Vagina (tissue), 2 donors: Measurements from ENCODE around the gene CFP. TPM values are rescaled to one million over a fixed set of nuclear protein-coding genes. Genes with fewer than 3 reads are reported as not detected.

Source experiments
- DNase-seq, 2 donors: peaks; one replicate each; pipeline ENCODE4 v3.0.0-alpha.2; 2017; ENCODE audit errors: extremely low spot score in 2 of 2
- H3K27ac ChIP-seq: fragments of 200-600 bp; sonication (generic); one replicate; pipeline ENCODE4 v1.5.1; 2019
- H3K27me3 ChIP-seq: fragments of 200-600 bp; sonication (generic); one replicate; pipeline ENCODE4 v1.5.1; 2019
- H3K36me3 ChIP-seq, 2 donors: fragments of 200-600 bp; sonication (generic); one replicate each; pipeline ENCODE4 v1.5.1; 2017 to 2019
- H3K4me1 ChIP-seq: fragments of 200-600 bp; sonication (generic); one replicate; pipeline ENCODE4 v1.5.1; 2019
- H3K4me3 ChIP-seq, 2 donors: fragments of 200-600 bp; sonication (generic); 1 replicate in 1 of 2; 2 replicates in 1 of 2; pipeline ENCODE4 v1.5.1; 2016 to 2019
- H3K9me3 ChIP-seq: fragments of 200-600 bp; sonication (generic); one replicate; pipeline ENCODE4 v1.5.1; 2019
- POLR2A ChIP-seq, 2 donors: fragments of 450-650 bp; IDR thresholded peaks; one replicate each; pipeline ENCODE4 v1.6.1; 2017; ENCODE audit warnings: antibody characterized with exemption in 2 of 2, mild to moderate bottlenecking in 2 of 2, moderate library complexity in 2 of 2
- POLR2AphosphoS5 ChIP-seq, 2 donors: sonication (generic); formaldehyde crosslinking; IDR thresholded peaks; one replicate each; pipeline ENCODE4 v1.9.0; 2017; ENCODE audit warnings: antibody characterized with exemption in 2 of 2, mild to moderate bottlenecking in 2 of 2, low read depth in 1 of 2; ENCODE audit not compliant: insufficient read depth in 1 of 2
- intact Hi-C: fragments of 100-400 bp; cut with DNase I; formaldehyde crosslinking; loops from one replicate; pipeline ENCODE4 v1.15.1; 2023
- microRNA-seq: library from miRNA; unstranded; fragments of <30 nt; microRNA quantifications from one replicate; pipeline ENCODE4, GENCODE V29; 2017; ENCODE audit warnings: borderline number of aligned reads, borderline replicate concordance
- small RNA-seq: library from RNA; depleted of rRNA; stranded (forward); fragments of <200 nt; gene quantifications from one replicate; pipeline ENCODE3, GENCODE V24; 2016
- total RNA-seq: library from RNA; depleted of rRNA; stranded (reverse); fragments of >200 nt; gene quantifications from one replicate; pipeline ENCODE4 v1.2.3, GENCODE V29; 2016
- TF ChIP-seq, protein P1 (sequence below), 3 experiments: fragments of 450-650 bp in 2 of 3; fragments of 200-600 bp in 1 of 3; sonication (generic) in 1 of 3; IDR thresholded peaks; one replicate each; pipeline ENCODE4 v1.5.1; 2017 to 2019; ENCODE audit warnings: antibody characterized with exemption in 3 of 3, mild to moderate bottlenecking in 2 of 3, moderate library complexity in 2 of 3

The CFP gene
- total RNA-seq, 1 donor from 2014 or later, result 0.74 TPM

DNA sequence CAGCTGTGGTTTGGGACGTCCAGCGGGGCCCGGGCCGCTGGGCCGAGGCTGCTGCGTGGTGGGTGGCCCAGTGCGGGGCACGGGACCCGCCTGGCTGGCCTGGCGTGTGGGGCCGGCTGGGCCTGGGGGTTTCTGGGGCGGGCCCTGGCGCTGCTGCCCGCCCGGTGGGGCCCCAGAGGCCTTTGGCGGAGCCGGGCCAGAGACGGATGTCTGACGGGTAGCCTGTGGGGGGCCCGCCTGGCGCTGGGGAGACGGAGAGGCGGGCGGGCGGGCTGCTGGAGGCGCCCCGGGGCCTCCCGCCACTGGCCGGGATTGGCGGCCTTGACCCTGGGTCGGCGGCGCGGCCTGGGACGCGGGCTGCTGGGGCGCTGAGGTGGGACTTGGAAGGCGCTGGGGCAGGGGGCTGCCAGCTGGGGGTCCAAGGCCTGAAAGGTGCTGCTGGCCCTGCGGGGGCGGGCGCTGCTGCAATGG, 55.6 kb downstream of the CFP start:
- DNase-seq, result no peak
- H3K9me3 ChIP-seq, result no peaks in the 10 kb centered on the region
- intact Hi-C loops, result no loop called here
- H3K36me3 ChIP-seq, result no peaks in the 10 kb centered on the region
- no peaks in the 10 kb centered on the region for H3K27me3 ChIP-seq
- H3K27ac ChIP-seq, result peak overlapping the region; percentile 51
- H3K4me3 ChIP-seq, result peak overlapping the region; percentile 20 to 27
- TF ChIP-seq POLR2A (IDR thresholded peaks at IDR 0.05), result no peak
- no peak for TF ChIP-seq POLR2AphosphoS5 (IDR thresholded peaks at IDR 0.05; ENCODE audit: insufficient read depth in 1 of 2, low read depth in 1 of 2)
- TF ChIP-seq, protein P1, sequence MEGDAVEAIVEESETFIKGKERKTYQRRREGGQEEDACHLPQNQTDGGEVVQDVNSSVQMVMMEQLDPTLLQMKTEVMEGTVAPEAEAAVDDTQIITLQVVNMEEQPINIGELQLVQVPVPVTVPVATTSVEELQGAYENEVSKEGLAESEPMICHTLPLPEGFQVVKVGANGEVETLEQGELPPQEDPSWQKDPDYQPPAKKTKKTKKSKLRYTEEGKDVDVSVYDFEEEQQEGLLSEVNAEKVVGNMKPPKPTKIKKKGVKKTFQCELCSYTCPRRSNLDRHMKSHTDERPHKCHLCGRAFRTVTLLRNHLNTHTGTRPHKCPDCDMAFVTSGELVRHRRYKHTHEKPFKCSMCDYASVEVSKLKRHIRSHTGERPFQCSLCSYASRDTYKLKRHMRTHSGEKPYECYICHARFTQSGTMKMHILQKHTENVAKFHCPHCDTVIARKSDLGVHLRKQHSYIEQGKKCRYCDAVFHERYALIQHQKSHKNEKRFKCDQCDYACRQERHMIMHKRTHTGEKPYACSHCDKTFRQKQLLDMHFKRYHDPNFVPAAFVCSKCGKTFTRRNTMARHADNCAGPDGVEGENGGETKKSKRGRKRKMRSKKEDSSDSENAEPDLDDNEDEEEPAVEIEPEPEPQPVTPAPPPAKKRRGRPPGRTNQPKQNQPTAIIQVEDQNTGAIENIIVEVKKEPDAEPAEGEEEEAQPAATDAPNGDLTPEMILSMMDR (IDR thresholded peaks at IDR 0.05), result no peak
- no peaks in the 10 kb centered on the region for H3K4me1 ChIP-seq

DNA sequence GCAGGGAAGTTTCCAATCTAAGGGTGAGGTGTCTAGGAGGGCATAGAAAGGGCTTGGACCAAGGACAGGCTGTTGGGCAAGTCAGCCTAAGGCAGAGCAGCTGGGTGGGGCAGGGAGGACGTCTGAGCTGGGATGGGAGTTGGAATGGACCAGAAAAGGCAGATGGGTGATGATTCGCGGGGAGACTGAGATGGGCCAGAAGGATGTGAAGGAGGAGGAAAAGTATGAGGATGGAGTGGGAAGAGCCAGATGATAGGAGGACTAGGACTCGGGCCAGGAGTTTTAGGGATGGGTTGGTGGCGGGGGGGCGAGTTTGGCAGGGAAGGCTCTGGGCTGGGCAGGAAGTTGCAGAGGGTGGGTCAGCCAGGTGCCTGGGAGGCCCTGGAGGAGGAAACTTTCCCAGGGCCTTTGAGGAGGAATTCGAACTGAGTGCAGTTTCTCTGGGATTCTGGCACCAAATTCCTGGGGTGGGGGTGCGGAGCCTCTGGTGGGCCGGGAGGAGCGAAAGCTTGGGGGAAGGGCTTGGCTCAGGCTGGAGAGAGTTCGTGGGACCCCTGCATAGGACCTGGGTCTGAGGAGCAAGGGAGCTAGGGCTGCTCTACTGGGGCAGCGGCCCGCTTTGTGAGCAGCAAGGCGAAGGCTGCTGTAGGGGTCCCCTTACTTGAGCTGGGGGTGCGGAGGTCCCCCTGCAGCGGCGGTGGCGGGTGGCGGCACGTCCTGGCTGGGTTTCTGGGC, 56.2 kb downstream of the CFP start:
- TF ChIP-seq POLR2AphosphoS5 (IDR thresholded peaks at IDR 0.05; ENCODE audit: insufficient read depth in 1 of 2, low read depth in 1 of 2), result peak in 1 of 2 donors; percentile 23
- no peak for TF ChIP-seq POLR2A (IDR thresholded peaks at IDR 0.05)
- Histone ChIP-seq H3K4me3 (peak overlapping the region; percentile 20 to 27), H3K27me3 (no peaks in the 10 kb centered on the region), H3K4me1 (no peaks in the 10 kb centered on the region), H3K36me3 (no peaks in the 10 kb centered on the region), H3K27ac (peak overlapping the region; percentile 51), H3K9me3 (no peaks in the 10 kb centered on the region)
- no peak for DNase-seq
- intact Hi-C loops, result no loop called here

Small RNA genes within 50 kb of the gene (microRNA-seq; reads per million reads assigned to microRNA genes)
- gene MIR4769, result not detected

Small RNA genes within 50 kb of the gene (small RNA-seq; reads per million reads assigned to genes)
- not detected for gene MIR4769

Other genes starting within 250 kb of the CFP start
- 4.9 TPM for gene ZNF41, start 146.7 kb downstream of the CFP start, total RNA-seq
- 31.4 TPM for gene ARAF, start 68.7 kb downstream of the CFP start, total RNA-seq
- gene TIMP1, start 47.5 kb downstream of the CFP start, total RNA-seq, result 309 TPM
- 2.7 TPM for gene SYN1, start 10.1 kb downstream of the CFP start, total RNA-seq
- gene ELK1, start 20.6 kb upstream of the CFP start, total RNA-seq, result 18.9 TPM
- 93.3 TPM for gene UXT, start 29.2 kb upstream of the CFP start, total RNA-seq
- 6.9 TPM for gene ZNF81, start 207.0 kb upstream of the CFP start, total RNA-seq